H1 (cell line): ENCODE data around the gene SPARC.

ENCODE experiments used
- CBX5 ChIP-seq: fragments of 300-800, 300-1000 bp; sonication (generic); IDR thresholded peaks from 2 replicates; pipeline ENCODE4 v1.7.1; 2016; ENCODE audit warnings: antibody characterized with exemption, low read length, low read depth
- CEBPB ChIP-seq: IDR thresholded peaks from 2 replicates; pipeline ENCODE4 v1.6.1; 2012; ENCODE audit warnings: low read depth, low read length
- CTCF ChIP-seq, 3 experiments: IDR thresholded peaks; 1 replicate in 2 of 3; 2 replicates in 1 of 3; pipeline versions ENCODE4 v1.5.1 to v1.6.1; 2011; ENCODE audit warnings: low read length in 3 of 3, mild to moderate bottlenecking in 3 of 3, inconsistent platforms in 2 of 3, low read depth in 1 of 3, moderate library complexity in 1 of 3; ENCODE audit not compliant: insufficient read depth in 1 of 3; ENCODE audit errors: control extremely low read depth in 1 of 3
- FOSL1 ChIP-seq: IDR thresholded peaks from 2 replicates; pipeline ENCODE4 v1.6.1; 2011; ENCODE audit warnings: mild to moderate bottlenecking, low read depth, low read length, moderate library complexity; ENCODE audit not compliant: insufficient read depth
- GABPA ChIP-seq: IDR thresholded peaks from 2 replicates; pipeline ENCODE4 v1.6.1; 2011; ENCODE audit warnings: mild to moderate bottlenecking, low read length, moderate library complexity, borderline replicate concordance; ENCODE audit not compliant: insufficient read depth
- GTF2F1 ChIP-seq: IDR thresholded peaks from 2 replicates; pipeline ENCODE4 v1.6.1; 2012; ENCODE audit warnings: low read depth, low read length, improper control_type of control experiment, borderline replicate concordance
- KDM5A ChIP-seq: fragments of 200-600 bp; IDR thresholded peaks from 2 replicates; pipeline ENCODE4 v1.7.1; 2012; ENCODE audit warnings: mild to moderate bottlenecking, low read length, inconsistent platforms, mixed read lengths
- POLR2A ChIP-seq, 2 experiments: IDR thresholded peaks; 1 replicate in 1 of 2; 2 replicates in 1 of 2; pipeline ENCODE4 v1.6.1; 2011; ENCODE audit warnings: low read depth in 2 of 2, low read length in 2 of 2, mild to moderate bottlenecking in 2 of 2; ENCODE audit errors: control extremely low read depth in 1 of 2
- RFX5 ChIP-seq: IDR thresholded peaks from 2 replicates; pipeline ENCODE4 v1.6.1; 2011; ENCODE audit warnings: low read depth, low read length, improper control_type of control experiment, borderline replicate concordance
- SIN3A ChIP-seq, 2 experiments: IDR thresholded peaks in 1 of 2; conservative IDR thresholded peaks in 1 of 2; 2 replicates each; pipeline ENCODE4 v1.6.1; 2011 to 2012; ENCODE audit warnings: low read length in 2 of 2, improper control_type of control experiment in 1 of 2, low read depth in 1 of 2, mild to moderate bottlenecking in 1 of 2
- SUZ12 ChIP-seq: fragments of 200-600 bp; sonication (generic); IDR thresholded peaks from 2 replicates; pipeline ENCODE4 v1.6.1; 2012; ENCODE audit warnings: mild to moderate bottlenecking, inconsistent platforms, low read length, moderate library complexity, mixed read lengths
- TAF1 ChIP-seq: IDR thresholded peaks from 2 replicates; pipeline ENCODE4 v1.6.1; 2011; ENCODE audit warnings: mild to moderate bottlenecking, low read depth, low read length
- YY1 ChIP-seq: IDR thresholded peaks from 2 replicates; pipeline ENCODE4 v1.6.1; 2011; ENCODE audit warnings: low read depth, mild to moderate bottlenecking, low read length

GRCh38 chr5:151673421-151673820 lies 13.3 kb downstream of the SPARC start:
- TF ChIP-seq CTCF (IDR thresholded peaks at IDR 0.05; ENCODE audit: control extremely low read depth in 1 of 3, insufficient read depth in 1 of 3, low read depth in 1 of 3, low read length in 3 of 3) = no peak
- no peak for TF ChIP-seq TAF1
- TF ChIP-seq SIN3A (conservative IDR thresholded peaks at IDR 0.05 in 1 of 2, IDR thresholded peaks at IDR 0.05 in 1 of 2; ENCODE audit: low read depth in 1 of 2, low read length in 2 of 2) = no peak
- no peak for TF ChIP-seq CEBPB
- no peak for TF ChIP-seq SUZ12
- TF ChIP-seq YY1 = no peak
- no peak for TF ChIP-seq POLR2A (IDR thresholded peaks at IDR 0.05; ENCODE audit: control extremely low read depth in 1 of 2, low read depth in 2 of 2, low read length in 2 of 2)
- TF ChIP-seq KDM5A = no peak
- TF ChIP-seq RFX5 = no peak
- TF ChIP-seq CBX5 = no peak
- TF ChIP-seq GABPA = no peak
- no peak for TF ChIP-seq FOSL1
- TF ChIP-seq GTF2F1 = no peak
